ENCODE results near the gene USP10. TPM values are rescaled to one million over a fixed set of nuclear protein-coding genes. Genes with fewer than 3 reads are reported as not detected.

The USP10 gene
- total RNA-seq, 1 donor from 2014 or later: 39.3 TPM

DNA sequence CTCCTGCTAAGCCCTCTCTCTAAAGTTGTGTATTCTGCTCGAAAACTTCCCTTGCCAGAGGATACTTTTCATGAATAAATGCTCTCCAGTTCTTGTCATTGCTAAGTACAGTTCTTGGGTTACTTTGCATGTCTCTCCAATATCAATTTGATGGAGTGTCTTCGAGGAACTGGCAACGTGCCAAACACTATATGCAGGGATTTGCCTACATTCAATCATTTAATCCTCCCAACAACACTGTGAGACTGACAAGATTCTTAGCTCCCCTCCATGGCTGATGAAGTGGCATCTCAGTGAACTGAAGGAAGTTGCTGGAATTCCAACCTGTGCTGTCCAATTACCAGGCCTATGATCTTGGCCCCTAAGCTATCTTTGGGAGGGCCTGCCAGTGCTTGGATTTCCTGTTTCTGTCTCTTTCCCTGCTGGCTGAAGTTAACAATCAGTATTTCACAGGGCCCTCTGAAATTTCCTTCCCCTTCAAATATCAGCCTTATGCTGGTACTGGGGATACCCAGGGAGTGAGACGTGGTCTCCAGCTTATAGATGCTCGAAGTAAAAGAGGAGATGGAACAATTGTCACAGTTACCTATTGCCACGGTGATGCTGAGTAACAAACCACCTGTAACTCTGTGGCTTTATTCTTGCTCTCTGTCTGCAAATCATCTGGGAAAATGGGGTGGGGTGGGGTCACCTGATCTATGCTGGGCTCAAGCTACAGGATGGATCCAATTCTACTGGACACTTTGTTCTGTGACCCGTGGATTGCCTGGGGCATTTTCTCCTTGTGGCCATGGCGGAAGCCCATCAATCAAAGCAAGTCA, 100.6 kb downstream of the USP10 start:
- peak in 1 of 2 donors; percentile 32 for DNase-seq (ENCODE audit: low read depth in 2 of 2)

DNA sequence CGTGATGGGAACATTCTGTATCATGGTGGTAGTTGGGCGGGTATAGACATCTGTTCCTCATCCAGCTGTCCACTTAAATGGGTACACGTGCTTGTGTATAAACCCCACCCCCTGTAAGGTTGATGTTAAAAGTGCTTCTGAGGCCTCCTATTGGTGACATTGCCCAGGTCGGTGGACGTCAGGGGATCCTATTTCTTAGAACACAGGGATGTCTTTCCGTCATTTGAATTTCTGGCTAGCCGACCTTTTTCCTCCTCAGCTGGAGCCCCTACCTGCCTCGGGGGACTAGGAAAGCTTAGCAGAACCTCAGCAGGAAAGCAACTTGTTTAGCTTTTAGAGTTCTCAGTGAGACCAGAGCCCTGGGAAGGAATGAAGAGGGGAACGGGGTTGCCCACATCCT, 103.3 kb downstream of the USP10 start:
- no peak for DNase-seq (ENCODE audit: low read depth in 2 of 2)

DNA sequence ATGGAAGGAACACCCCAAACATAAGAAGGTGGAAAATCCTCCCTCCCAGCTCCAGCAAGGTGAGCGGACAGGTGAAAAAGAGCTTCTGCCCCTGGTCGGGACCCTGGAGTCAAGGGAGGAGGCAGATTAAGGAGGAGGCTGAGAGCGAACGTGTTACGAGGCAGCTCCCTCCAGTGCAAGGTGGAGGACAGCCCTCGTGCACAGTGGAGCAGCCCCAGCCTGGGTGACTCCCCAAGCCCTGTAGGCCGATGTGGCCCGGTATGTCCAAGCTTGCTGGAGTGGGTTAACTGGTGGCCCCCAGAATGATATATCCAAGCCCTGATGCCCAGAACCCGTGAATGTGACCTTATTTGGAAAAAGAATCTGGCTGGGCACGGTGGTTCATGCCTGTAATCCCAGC, 104.5 kb downstream of the USP10 start:
- no peak for DNase-seq (ENCODE audit: low read depth in 2 of 2)

DNA sequence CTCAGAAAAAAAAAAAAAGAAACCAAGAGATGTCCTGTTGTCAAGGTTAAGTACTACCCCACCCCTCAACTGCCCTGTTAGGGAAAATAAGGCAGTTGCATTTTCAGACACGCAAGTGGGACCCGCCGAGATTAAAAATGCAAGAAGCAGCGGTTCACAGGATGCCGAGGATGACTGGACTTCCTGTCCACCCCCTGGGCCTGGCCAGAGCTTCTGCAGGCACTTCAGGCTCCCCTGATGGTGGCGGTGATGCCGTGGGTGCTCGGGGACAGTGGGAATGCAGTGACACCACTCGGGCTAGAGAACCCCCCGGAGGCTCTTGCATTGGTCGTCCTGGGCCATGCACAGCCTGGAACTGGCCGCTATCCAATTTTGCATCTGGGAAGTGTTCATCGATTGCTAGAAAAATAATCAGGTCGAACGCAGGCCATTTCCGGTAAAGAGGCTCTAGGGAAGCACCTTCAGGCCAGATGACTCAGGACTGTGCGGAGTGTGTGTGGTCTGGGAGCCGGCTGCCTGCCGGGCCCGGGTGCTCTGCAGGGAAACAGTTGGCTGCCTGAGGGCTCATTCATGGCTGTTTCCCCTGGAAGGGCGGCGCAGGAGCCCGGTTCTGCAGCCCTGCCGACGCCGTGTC, 106.6 kb downstream of the USP10 start:
- DNase-seq (ENCODE audit: low read depth in 2 of 2): peak; percentile 35 to 92

DNA sequence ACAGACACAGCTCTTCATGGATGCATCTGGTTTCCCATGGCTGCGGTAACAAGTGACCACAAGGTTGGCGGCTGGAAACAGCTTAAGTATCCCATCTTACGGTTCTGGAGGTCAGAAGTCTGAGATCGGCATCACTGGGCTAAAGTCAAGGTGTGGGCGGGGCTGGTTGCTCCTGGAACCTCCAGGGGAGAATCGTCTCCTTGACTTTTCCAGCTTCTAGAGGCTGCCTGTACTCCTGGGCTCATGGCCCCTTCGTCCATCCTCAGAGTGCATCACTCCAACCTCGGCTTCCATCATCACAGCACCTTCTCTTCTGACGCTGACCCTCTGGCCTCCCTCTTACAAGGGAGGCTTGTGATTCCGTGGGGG, 107.1 kb downstream of the USP10 start:
- no peak for DNase-seq (ENCODE audit: low read depth in 2 of 2)

DNA sequence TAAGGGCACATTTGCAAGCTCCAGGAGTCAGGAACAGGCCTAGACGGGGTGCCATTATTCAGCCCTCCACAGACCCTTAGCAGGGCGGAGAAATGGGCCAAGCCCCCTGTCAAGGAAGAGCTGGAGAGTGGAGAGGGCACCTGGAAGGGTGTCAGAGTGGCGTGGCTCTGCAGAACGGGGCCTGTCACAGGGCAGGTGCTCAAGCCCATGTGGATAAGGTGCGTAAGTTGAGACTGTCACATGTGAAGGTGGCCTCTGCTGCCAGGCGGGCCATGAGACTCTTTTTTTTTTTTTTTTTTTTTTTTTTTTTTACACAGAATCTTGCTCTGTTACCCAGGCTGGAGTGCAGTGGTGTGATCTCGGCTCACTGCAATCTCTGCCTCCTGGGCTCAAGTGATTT, 108.0 kb downstream of the USP10 start:
- no peak for DNase-seq (ENCODE audit: low read depth in 2 of 2)

DNA sequence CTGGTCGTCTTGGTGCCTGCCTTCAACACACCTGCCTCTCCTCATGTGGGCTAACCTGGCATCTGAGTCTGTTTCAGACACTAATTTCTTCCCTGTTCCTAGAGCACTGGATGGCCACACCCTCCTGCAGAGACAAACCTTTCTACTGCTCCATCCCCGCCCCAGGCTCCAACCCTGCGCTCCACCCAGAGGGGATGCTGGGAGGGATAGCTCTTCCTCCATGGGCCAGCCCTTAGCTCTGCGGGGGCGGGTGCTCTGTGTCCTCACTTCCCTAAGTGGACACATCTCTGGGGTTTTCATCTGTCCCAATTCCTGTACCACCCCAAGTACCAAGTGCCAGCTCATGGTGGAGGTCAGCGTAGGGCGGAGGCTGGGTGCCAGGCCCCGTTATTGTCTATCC, 109.0 kb downstream of the USP10 start:
- no peak for DNase-seq (ENCODE audit: low read depth in 2 of 2)

DNA sequence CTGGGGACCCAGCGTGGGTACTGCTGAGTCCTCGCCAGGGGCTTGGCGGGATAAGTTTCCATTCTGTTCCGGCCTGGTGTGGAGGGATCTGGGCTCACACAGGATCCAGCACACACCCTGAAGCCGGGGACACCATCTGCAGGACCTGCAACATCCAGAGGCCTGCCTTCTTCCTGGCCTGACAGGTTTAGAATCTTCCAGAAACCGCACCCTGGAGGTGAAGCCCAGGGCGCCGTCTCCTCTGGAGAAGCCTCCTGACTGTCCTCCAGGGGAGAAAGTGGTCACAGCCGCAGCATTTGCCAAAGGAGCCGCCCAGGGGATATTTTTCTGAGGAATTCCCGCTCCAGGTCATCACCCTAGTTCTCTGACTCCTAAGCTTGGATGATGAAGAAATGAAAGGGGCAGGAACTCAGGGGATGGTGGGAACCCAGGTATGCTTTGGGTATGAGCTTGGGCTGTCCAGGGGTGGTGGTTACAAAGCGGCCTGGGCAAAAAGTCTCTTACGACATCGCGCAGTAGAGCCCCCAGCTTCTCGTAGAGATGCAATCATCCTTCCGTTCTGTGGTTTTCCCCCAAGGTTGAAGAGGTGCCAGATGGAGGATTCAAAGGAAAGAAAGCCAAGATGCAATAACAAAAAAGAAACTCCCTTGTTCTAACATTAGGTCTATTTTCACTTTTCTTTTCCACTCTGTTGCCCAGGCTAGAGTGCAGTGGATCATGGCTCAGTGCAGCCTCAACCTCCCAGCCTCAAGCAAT, 110.9 kb downstream of the USP10 start:
- peak in 1 of 2 donors; percentile 63 for DNase-seq (ENCODE audit: low read depth in 2 of 2)

DNA sequence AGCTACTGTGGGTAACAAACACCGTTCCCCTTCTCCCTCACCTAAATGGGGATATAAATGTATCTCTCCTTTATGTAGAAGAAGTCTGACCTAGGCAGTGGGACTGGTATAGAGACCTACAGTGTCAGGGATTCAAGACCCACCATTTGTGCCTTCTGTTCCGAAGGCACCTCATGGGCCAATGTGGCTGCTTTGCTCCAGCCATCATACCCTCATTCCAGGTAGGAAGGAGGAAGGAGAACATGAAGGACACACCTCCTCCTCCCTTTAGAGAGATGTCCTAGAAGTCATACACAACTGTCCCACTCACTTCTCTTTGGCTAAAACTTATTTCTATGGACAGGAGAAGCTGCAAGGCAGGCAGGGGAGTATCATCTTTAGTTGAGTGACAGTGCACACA, 111.7 kb downstream of the USP10 start:
- no peak for DNase-seq (ENCODE audit: low read depth in 2 of 2)

DNA sequence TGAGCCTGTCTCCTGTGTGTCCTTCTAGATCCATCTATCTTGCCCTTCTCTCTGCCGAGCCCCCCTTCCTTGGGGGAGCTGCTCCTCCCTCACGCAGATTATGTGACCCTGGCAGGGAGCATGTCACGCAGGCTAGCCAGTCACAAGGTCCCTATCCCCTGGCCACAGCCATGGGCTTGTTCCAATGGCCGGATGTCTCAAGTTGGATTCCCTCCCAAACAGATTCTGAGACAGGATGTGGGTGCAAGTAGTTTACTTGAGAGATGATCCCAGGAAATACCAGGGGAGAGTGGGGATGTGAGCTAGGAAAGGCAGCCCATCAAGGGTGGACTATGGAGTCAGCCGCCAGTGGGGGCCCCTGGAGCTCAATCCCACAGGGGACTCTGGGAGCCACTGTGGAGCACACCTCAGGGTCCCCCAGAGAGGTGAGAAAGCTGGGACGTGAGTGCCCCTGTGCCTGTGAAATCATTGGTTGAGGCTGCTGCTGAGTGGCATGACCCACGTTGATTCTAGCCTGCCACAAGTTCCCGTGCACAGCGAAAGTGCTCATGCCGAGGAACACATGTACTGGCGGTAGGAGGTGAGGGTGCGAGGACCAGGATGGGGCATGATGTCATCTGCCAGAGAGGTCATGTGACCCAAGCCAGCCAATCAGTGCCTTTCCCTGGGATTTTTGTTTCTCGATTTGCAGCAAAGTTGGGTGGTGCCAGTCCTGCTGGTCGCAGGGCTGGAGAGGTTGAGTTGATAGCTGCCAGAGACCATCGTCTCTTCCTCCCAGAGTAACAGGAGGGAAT, 113.5 kb downstream of the USP10 start:
- no peak for DNase-seq (ENCODE audit: low read depth in 2 of 2)

DNA sequence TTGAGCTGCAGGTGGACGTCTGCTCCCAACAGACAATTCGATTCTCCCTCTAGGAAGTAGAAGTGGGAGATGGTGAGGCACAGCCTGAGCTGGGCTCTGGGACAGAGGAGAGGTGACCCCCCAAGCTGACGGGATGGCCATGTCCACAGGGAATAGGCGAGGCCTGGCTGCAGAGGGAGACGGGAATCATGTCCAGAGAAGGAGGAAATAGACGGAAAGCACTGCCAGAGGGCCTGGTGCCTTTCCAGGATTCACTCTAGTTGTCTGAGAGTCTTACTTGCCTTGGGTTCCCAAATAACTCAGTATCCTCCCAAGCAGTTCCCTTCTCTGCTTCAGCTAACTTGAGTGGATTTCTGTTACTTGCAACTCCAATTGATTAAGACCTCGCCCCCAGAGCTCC, 115.7 kb downstream of the USP10 start:
- no peak for DNase-seq (ENCODE audit: low read depth in 2 of 2)

DNA sequence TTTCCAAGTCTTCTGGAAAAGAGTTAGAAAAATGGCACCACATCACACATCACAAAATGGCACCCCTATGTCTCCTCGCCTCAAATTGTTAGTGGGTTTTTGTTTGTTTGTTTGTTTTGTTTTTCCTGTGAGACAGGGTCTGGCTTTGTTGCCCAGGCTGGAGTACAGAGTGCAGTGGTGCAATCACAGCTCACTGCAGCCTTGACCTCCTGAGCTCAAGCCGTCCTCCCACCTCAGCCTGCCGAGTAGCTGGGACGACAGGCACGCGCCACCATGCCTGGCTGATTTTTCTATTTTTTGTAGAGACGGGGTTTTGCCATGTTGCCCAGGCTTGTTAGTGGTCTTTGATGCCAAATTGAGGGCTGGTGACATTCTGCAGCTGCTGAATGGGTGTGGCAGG, 116.2 kb downstream of the USP10 start:
- no peak for DNase-seq (ENCODE audit: low read depth in 2 of 2)

DNA sequence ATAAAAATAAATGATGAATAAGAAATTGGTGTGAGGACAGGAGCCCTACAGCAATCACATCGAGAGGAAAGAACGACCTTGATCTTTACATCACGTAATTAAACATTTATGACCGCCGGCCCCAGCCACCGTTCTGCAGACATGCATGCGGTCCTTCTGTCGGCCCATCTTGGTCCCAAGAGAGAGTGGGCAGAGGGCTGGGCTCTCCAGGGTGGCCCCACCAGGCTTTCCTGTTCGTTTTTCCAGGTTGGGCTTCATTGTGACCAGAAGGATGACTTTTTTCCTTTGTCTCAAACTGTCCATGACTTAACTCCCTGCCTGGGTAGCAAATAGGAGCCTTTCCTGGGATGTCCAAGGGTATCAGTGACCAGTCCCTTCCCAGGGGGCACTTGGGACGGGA, 116.7 kb downstream of the USP10 start:
- DNase-seq (ENCODE audit: low read depth in 2 of 2): no peak

DNA sequence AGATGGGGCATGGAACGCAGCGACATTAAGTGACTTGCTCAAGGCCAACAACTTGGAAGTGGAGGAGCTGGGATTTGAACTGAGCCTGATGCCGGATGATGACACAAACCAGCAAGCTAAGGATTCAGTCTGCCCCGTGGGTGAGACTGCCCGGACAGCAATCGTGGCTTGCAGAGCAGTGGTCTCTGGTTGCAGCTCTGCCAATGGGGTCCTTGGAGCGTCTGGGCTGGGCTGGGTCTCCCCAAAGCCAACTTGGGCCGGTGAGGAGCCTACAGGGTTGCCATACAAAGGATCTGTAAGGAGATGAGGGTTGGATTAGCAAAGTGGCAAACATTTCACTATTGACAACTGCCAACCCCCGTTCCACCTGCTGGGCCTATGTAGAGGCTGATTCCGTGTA, 117.4 kb downstream of the USP10 start:
- DNase-seq (ENCODE audit: low read depth in 2 of 2): no peak

DNA sequence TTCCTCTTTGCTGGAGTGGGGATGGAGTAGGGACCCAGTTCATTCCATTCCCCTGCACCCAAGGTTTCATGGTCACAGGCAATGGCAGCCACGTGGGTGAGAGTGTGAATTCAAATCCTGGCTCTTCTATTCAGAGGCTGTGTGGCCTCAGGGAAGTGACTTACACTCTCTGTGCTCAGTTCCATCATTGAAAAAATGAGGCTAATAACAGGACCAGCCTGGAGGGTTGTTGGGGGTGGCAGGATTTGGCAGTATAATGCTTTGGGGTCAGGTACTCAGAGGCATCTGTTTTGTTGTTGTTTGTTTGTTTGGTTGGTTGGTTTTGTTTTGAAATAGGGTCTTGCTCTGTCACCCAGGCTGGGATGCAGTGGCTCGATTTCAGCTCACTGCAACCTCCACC, 117.8 kb downstream of the USP10 start:
- no peak for DNase-seq (ENCODE audit: low read depth in 2 of 2)

DNA sequence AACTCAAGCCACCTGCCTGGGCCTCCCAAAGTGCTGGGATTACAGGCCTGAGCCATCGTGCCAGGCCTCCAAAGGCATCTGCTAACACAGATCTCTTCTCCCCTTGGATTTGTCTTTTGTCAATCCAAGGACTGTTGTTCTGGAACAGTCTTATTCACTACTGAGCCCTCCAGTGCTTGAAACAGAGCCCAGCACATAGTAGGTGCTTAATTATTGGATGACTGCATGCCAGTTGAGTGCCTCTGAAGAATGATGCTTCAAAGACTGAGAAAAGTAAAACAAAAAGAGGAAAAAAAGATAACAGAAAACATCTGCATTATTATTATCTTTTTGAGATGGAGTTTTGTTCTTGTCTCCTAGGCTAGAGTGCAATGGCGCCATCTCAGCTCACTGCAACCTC, 118.3 kb downstream of the USP10 start:
- no peak for DNase-seq (ENCODE audit: low read depth in 2 of 2)

DNA sequence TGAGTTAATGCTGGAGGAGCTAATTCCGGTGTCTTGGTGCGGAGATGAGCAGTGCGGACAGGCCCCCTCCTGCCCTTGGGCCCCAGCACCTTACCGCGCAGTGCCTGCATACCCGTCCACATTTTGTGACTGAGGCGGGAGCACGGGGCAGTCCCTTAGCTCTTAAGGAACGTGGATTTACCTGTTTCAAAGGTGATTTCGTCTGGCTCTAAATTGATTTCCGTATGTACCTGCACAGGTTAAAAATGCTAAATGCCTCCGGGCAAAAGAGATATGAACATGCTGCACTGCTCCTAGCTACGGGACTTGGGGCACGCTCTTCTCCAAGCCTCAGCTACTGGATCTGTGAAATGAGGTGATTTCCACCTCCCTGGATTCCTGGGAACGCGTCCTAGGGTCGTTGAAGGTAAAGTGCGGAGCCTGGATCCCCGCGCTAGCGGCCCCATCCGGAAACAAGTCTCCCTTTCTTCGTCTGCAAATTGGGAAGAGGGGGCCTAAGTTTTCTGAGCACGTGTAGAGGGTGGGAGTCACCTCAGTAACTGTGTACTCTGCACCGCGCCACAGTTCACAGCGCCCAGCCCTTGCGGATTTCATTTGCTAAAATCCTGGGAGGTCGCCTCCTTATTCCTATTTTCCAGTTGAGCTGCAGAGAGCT, 119.3 kb downstream of the USP10 start:
- DNase-seq (ENCODE audit: low read depth in 2 of 2): no peak

DNA sequence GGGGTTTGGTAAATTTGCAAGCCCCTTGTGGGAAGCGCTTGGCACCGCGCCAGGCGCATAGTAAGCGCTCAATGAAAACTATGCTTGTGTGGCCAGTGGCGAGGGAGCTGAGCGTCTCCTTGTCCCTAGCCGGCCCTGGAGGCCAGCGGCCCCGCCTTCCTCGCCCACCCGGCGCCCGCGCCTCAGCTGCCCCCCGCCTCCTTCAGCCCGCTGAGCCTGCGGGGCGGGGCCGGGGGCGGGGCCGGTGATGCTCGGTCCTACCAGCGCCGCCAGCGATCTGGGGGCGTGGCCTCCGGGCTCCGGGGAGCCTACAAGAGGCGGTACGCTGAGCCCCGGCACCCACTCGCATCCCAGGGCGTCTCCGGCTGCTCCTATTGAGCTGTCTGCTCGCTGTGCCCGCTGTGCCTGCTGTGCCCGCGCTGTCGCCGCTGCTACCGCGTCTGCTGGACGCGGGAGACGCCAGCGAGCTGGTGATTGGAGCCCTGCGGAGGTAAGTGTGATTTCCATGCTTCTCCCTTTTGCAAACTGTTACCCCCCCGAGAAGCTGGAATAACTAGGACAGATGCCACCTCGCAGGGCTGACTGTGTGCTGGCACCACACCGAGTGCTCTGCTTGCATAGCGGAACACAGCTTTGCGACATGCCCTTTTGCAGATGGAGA, 120.0 kb downstream of the USP10 start, which contains the start of gene CRISPLD2:
Gene CRISPLD2, plus strand, starts transcription at position 342 of the 661 bp plus-strand sequence. CDS start 18,511 bp downstream, outside the sequence.
- peak; percentile 75 to 80 for DNase-seq (ENCODE audit: low read depth in 2 of 2)

DNA sequence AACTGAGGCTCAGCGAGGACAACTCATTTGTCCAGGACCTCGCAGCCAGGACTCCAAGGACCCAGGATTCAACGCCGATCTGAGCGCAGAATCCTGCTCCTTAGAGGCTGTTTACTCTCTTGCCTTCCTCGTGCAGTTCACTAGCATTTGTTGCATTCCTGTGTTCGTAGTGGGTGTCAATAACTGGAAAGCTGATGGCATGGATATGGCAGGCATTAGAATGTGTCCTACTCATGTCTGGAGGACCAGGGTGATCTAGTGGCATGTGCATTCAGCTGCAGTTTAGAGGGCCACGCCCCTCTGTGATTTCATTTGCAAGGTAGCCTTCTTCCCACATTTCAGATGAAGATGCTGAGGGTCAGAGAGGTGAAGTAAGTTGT, 120.5 kb downstream of the USP10 start:
- DNase-seq (ENCODE audit: low read depth in 2 of 2): no peak

DNA sequence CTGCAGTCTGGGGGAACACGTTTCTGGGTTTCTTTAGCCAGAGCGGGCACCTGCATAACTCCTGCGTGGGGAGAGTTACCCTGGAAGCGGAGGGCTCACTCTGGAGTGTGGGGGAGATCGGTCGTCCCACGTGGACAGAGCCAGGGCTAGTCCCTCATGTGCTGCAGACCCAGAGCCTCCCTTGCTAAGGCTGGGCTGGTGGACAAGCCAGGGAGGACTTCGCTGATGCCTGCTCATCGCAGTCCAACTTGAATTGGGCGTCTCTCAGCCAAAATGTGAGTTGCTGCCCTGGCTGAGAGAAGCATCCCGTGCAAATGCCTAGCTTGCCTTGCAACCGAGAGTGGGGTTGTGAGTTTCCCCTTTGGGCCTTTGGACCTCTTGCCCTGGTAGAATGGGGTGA, 121.0 kb downstream of the USP10 start:
- DNase-seq (ENCODE audit: low read depth in 2 of 2): no peak

DNA sequence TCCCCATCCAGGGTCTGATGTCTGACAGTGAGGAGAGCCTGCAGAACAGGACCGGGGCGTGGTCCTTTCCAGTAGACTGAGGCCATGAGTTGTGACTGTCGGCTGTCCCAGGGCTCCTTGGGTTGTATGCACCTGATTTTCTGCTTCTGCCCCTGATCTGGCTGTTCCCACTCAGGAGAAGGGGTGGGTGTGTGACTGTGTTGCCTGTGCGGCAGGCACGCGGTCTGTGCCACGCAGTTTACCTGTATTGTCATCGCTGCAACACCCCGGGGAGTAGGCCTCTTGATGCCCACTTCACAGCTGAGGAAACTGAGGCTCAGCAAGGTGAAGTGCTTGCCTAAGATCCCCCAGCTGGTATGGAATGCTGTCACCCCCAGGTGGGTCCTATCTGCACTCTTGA, 121.4 kb downstream of the USP10 start:
- no peak for DNase-seq (ENCODE audit: low read depth in 2 of 2)
